Tibial nerve (tissue), 4 donors: ENCODE measurements around the gene MAP3K14. TPM values are rescaled to one million over a fixed set of nuclear protein-coding genes. Genes with fewer than 3 reads are reported as not detected.

ENCODE experiments used
- DNase-seq, 2 donors: peaks; one replicate each; pipeline ENCODE4 v3.0.0-alpha.2; 2019; ENCODE audit warnings: low spot score in 2 of 2
- H3K27ac ChIP-seq, 4 donors: fragments of 200-600 bp; sonication (generic) in 3 of 4; one replicate each; pipeline ENCODE4 v1.5.1; 2017 to 2019; ENCODE audit warnings: mild to moderate bottlenecking in 1 of 4
- H3K27me3 ChIP-seq, 2 donors: fragments of 200-600 bp; sonication (generic) in 1 of 2; one replicate each; pipeline versions ENCODE4 v1.5.1 to v1.6.0; 2017 to 2019
- H3K36me3 ChIP-seq, 3 donors: fragments of 200-600 bp; sonication (generic); one replicate each; pipeline ENCODE4 v1.5.1; 2018 to 2019
- H3K4me1 ChIP-seq, 4 donors: fragments of 200-600 bp; sonication (generic) in 3 of 4; one replicate each; pipeline ENCODE4 v1.5.1; 2017 to 2019
- H3K4me3 ChIP-seq, 4 donors: fragments of 200-600 bp; sonication (generic) in 3 of 4; one replicate each; pipeline ENCODE4 v1.5.1; 2017 to 2019; ENCODE audit warnings: mild to moderate bottlenecking in 1 of 4, moderate library complexity in 1 of 4
- H3K9me3 ChIP-seq, 4 donors: fragments of 200-600 bp; sonication (generic) in 3 of 4; one replicate each; pipeline ENCODE4 v1.5.1; 2017 to 2019
- EP300 ChIP-seq, 2 donors: sonication (generic); formaldehyde crosslinking; IDR thresholded peaks; one replicate each; pipeline ENCODE4 v1.6.1; 2017; ENCODE audit warnings: antibody characterized with exemption in 2 of 2, mild to moderate bottlenecking in 1 of 2
- POLR2A ChIP-seq, 2 donors: fragments of 450-650 bp; IDR thresholded peaks; one replicate each; pipeline ENCODE4 v1.6.1; 2017; ENCODE audit warnings: antibody characterized with exemption in 2 of 2, mild to moderate bottlenecking in 2 of 2, moderate library complexity in 2 of 2
- WGBS, 2 donors: methylation state at CpG; one replicate each; pipeline ENCODE4 v1.1.5; 2018; 5-methylcytosine and 5-hydroxymethylcytosine counted together
- total RNA-seq, 4 donors: library from RNA; depleted of rRNA; stranded (reverse); fragments of >200 nt; gene quantifications; one replicate each; pipeline ENCODE4 v1.1.0, GENCODE V29; 2016
- TF ChIP-seq, protein P1 (sequence below), 5 experiments: fragments of 200-600 bp in 3 of 5; fragments of 450-650 bp in 2 of 5; sonication (generic) in 3 of 5; IDR thresholded peaks; one replicate each; pipeline ENCODE4 v1.5.1; 2016 to 2019; ENCODE audit warnings: antibody characterized with exemption in 5 of 5, mild to moderate bottlenecking in 3 of 5, moderate library complexity in 2 of 5

Gene MAP3K14
- total RNA-seq, 4 donors from 2014 or later, result 9.6 to 15.6 (median 13.3) TPM

DNA sequence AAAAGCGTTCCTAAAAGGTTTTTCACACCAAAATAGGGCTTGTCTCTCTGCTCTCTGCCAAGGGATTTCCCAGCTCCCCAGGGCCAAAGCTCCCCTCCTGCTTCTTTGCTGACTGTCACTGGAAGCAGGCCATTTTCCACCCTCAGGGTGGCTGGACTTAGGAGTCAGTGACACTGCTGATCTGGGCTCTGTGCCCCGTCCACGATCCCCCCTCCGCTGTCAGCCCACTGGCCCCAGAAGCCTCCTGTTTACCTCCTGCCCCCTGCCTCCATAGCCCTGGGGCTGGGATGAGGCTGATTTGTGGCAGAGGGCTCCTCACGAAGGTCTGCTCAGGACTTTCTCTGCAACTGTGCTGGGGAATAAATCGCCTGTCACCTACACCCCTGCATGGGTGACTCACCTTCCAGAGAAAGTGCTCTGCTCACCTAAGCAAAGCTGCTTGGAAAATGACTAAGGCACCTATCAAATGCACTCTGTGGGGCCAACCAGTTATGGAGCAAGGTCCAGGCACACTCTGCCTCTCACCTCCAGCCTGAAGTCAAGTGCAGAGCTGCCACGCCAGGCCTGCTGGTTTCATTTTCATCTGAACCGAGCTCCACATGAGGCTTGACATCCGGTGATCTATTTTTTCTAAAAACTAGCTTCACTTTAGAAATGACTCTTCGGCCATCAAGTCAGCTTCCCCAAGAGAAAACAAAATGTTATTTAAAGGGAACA is 4.9 kb downstream of the MAP3K14 start:
- 17 to 27% methylated on average over 10 of the region's 10 CpGs for WGBS, 2 donors
- Histone ChIP-seq H3K4me3 (peak overlapping the region in 2 of 4 donors; percentile 21 to 25), H3K27me3 (no peaks in the 10 kb centered on the region), H3K27ac (peak overlapping the region in 3 of 4 donors; percentile 96 to 98 (median 97)), H3K36me3 (no peaks in the 10 kb centered on the region), H3K4me1 (peaks cover 2 to 92% (median 77%) of the 10 kb centered on the region in 4 donors), H3K9me3 (no peaks in the 10 kb centered on the region)
- TF ChIP-seq EP300 (IDR thresholded peaks at IDR 0.05), result peak in 1 of 2 donors; percentile 8
- TF ChIP-seq, protein P1, sequence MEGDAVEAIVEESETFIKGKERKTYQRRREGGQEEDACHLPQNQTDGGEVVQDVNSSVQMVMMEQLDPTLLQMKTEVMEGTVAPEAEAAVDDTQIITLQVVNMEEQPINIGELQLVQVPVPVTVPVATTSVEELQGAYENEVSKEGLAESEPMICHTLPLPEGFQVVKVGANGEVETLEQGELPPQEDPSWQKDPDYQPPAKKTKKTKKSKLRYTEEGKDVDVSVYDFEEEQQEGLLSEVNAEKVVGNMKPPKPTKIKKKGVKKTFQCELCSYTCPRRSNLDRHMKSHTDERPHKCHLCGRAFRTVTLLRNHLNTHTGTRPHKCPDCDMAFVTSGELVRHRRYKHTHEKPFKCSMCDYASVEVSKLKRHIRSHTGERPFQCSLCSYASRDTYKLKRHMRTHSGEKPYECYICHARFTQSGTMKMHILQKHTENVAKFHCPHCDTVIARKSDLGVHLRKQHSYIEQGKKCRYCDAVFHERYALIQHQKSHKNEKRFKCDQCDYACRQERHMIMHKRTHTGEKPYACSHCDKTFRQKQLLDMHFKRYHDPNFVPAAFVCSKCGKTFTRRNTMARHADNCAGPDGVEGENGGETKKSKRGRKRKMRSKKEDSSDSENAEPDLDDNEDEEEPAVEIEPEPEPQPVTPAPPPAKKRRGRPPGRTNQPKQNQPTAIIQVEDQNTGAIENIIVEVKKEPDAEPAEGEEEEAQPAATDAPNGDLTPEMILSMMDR (IDR thresholded peaks at IDR 0.05), result no peak
- DNase-seq, result peak in 1 of 2 donors; percentile 32

DNA sequence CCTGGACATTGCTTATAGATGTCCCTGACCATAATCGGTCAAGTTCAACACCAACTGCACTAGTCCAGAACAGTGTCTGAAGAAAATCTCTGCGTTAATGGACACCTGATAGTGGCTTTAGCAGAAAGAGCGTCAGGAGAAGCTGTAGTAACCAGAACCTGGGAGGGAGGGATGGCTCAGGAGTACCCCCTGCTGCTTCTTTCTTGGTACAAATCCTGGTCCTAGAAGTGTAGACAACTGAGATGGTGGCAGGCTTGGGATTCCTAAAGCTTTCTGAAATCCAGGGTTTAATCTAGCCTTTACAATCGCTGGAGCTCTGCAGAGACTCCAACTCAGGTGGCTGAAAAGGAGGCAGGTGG is 5.4 kb downstream of the MAP3K14 start:
- WGBS, 2 donors, result 89 to 91% methylated on average over 4 of the region's 4 CpGs
- Histone ChIP-seq H3K4me3 (peak overlapping the region in 1 of 4 donors; percentile 25), H3K9me3 (no peaks in the 10 kb centered on the region), H3K4me1 (peaks cover 2 to 97% (median 82%) of the 10 kb centered on the region in 4 donors), H3K27me3 (no peaks in the 10 kb centered on the region), H3K36me3 (no peaks in the 10 kb centered on the region), H3K27ac (peak overlapping the region in 3 of 4 donors; percentile 96 to 98 (median 97))
- no peak for DNase-seq
- TF ChIP-seq, protein P1 (IDR thresholded peaks at IDR 0.05), result no peak
- TF ChIP-seq EP300 (IDR thresholded peaks at IDR 0.05) (no peak), POLR2A (IDR thresholded peaks at IDR 0.05) (no peak)

DNA sequence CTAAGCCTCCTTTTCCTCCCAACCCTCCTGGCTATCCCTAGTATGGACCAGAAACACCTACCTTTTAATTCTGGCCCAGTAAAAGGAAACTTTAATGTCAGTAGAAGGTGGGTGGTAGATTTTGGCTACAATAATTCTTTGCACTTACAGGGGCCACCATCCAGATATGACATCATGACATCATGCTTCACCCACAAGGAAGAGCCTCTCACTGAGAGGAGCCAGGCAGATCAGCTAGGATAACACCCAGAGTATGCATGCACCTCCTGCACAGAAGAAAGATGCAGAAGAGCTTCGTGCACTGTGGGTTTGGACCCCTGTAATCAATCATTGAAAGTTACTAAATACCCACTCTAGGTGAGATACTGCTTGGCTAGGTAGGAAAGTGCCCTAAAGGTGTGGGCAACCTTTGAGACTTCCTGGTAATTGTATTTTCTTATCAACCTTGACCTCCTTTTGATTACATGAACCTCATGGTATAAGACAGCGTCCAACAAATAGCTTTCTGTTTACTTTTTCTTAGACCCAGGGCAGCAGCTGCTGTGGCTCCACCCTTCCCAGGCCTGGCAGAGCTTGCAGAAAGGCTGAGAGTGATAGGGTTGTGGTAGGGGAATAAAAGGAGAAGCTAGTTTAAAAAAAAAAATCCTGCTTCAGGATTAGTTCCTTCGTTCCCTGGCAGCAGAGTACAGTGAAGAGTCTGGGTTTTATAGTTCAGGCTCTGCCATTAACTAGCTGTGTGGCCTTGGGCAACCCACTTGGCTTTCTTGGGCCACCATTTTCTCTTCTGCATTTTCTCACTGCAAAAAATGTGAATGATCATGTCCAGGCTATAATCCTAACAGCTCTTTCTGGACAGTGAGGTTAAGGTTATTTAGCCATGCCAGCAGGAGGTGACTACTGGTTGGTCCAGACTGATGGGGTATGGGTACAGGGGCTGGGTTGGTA is 6.2 kb downstream of the MAP3K14 start:
- 25% methylated on average over 3 of the region's 3 CpGs for WGBS, 2 donors
- no peaks in the 10 kb centered on the region for H3K36me3 ChIP-seq
- H3K27me3 ChIP-seq, result no peaks in the 10 kb centered on the region
- H3K27ac ChIP-seq, result peak overlapping the region in 3 of 4 donors; percentile 96 to 98 (median 97)
- peaks cover 2 to 100% (median 85%) of the 10 kb centered on the region in 4 donors for H3K4me1 ChIP-seq
- no peaks in the 10 kb centered on the region for H3K9me3 ChIP-seq
- no peak for DNase-seq
- no peak for TF ChIP-seq POLR2A (IDR thresholded peaks at IDR 0.05)
- TF ChIP-seq, protein P1 (IDR thresholded peaks at IDR 0.05), result no peak
- no peak for TF ChIP-seq EP300 (IDR thresholded peaks at IDR 0.05)
- no peak overlapping the region for H3K4me3 ChIP-seq

DNA sequence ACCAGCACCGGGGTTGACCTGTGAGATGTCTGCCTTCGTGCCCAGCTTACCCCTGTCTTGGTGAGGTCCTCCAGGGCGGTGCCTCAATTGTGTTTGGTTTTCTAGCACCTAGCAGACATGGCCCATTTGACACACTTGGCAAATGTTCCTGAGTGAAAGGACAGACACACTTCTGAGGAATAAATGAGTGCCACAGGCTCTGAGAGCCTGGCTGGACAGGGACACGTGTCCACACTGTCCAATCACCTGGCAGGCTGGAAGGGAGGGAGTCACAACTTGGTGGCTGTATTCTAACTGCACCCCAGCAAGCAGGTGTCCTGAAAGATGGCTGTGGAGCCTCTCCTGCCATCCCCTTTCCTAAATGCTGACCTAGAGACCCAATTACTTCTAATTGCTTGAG is 7.4 kb downstream of the MAP3K14 start:
- no peak overlapping the region for H3K4me3 ChIP-seq
- no peaks in the 10 kb centered on the region for H3K27me3 ChIP-seq
- peaks cover 2 to 91% (median 79%) of the 10 kb centered on the region in 4 donors for H3K4me1 ChIP-seq
- no peaks in the 10 kb centered on the region for H3K36me3 ChIP-seq
- 93 to 94% methylated on average over 4 of the region's 4 CpGs for WGBS, 2 donors
- H3K9me3 ChIP-seq, result no peaks in the 10 kb centered on the region
- TF ChIP-seq, protein P1 (IDR thresholded peaks at IDR 0.05), result no peak
- no peak for TF ChIP-seq POLR2A (IDR thresholded peaks at IDR 0.05)
- no peak for TF ChIP-seq EP300 (IDR thresholded peaks at IDR 0.05)
- peak overlapping the region in 3 of 4 donors; percentile 46 to 93 (median 77) for H3K27ac ChIP-seq
- no peak for DNase-seq
